OCI-LY1 (cell line): Measurements from ENCODE around the gene STX12.

Source experiments
- CTCF ChIP-seq: fragments of 200-600 bp; sonication (generic), shearing (Covaris generic); IDR thresholded peaks from 2 replicates; pipeline ENCODE4 v1.5.1; 2017; ENCODE audit warnings: mild to moderate bottlenecking, antibody characterized with exemption, low read length, moderate library complexity, mixed read lengths
- EZH2 ChIP-seq: fragments of 200-600 bp; sonication (generic), shearing (Covaris generic); IDR thresholded peaks from 2 replicates; pipeline ENCODE4 v1.8.0; 2017; ENCODE audit warnings: borderline replicate concordance, mixed run types, mild to moderate bottlenecking, antibody characterized with exemption, low read length, moderate library complexity, mixed read lengths

- TF ChIP-seq EZH2 = no peak
- no peak for TF ChIP-seq CTCF
Observed at GRCh38 chr1:27745466-27745865, 27.6 kb upstream of the STX12 start.
